HepG2 (cell line): ENCODE data around the gene STC2. TPM values are rescaled to one million over a fixed set of nuclear protein-coding genes. Genes with fewer than 3 reads are reported as not detected.

Experiments
- ATAC-seq: fragments of 200-7000 bp; cut with Tn5 transposase; 3 replicates; pipeline ENCODE4 v1.9.1; 2020; ENCODE audit warnings: mild to moderate bottlenecking, moderate library complexity
- BruUV-seq: library from RNA; stranded (reverse); fragments of 400-500 nt; replicated peaks from 2 replicates; lab custom pipeline; 2021; lab: Mats Ljungman, UMichigan
- CTCF ChIA-PET: fragments of 300-600 bp; formaldehyde crosslinking; extraction: SDS; loops from one replicate; lab custom pipeline; 2021; ENCODE audit warnings: low total read pairs, inconsistent platforms, low intra/inter-chr PET ratio; lab: Yijun Ruan, JAX
- POLR2A ChIA-PET: fragments of 350-600 bp; sonication (Branson Sonifier 250); formaldehyde crosslinking; loops from one replicate; lab custom pipeline; 2020; ENCODE audit warnings: antibody characterized with exemption, inconsistent platforms; lab: Yijun Ruan, JAX
- DNase-seq: peaks from one replicate; pipeline ENCODE4 v3.0.0-alpha.2; 2015; ENCODE audit warnings: low spot score
- FAIRE-seq: peaks from 3 replicates; lab custom pipeline; 2011; peaks lifted over from hg19 to GRCh38; lab: Jason Lieb, UNC
- H2AFZ ChIP-seq: one replicate; pipeline ENCODE4 v1.6.1; 2011; ENCODE audit warnings: low read length, inconsistent platforms
- H3K27ac ChIP-seq: fragments of 300-600 bp; 3 replicates; pipeline ENCODE4 v1.8.0; 2011; ENCODE audit warnings: mixed run types, mild to moderate bottlenecking, mixed read lengths, low read length, inconsistent platforms; ENCODE audit not compliant: insufficient read depth; ENCODE audit errors: extremely low read length
- H3K27me3 ChIP-seq, 2 experiments: fragments of 200-600 bp in 1 of 2; 2 replicates in 1 of 2; 3 replicates in 1 of 2; pipeline versions ENCODE4 v1.6.0 to v1.8.0; 2011; ENCODE audit warnings: low read length in 2 of 2, mild to moderate bottlenecking in 2 of 2, moderate library complexity in 2 of 2, inconsistent platforms in 1 of 2; ENCODE audit not compliant: insufficient read depth in 2 of 2, control insufficient read depth in 1 of 2
- H3K36me3 ChIP-seq, 2 experiments: fragments of 200-600 bp in 1 of 2; replicated peaks in 1 of 2; 2 replicates in 1 of 2; 3 replicates in 1 of 2; pipeline versions ENCODE4 v1.5.1 to v1.8.0; 2011; ENCODE audit warnings: low read length in 2 of 2, inconsistent platforms in 1 of 2; ENCODE audit not compliant: insufficient read depth in 2 of 2, control insufficient read depth in 1 of 2
- H3K4me1 ChIP-seq: 2 replicates; pipeline ENCODE4 v1.5.1; 2012; ENCODE audit warnings: low read length, inconsistent platforms; ENCODE audit not compliant: insufficient read depth
- H3K4me2 ChIP-seq: 2 replicates; pipeline ENCODE4 v1.6.0; 2011; ENCODE audit warnings: low read depth, low read length, inconsistent platforms
- H3K4me3 ChIP-seq, 3 experiments: fragments of 200-600 bp in 1 of 3; sonication (generic), shearing (Covaris generic) in 1 of 3; replicated peaks in 1 of 3; 2 replicates each; pipeline ENCODE4 v1.5.1; 2011 to 2016; ENCODE audit warnings: low read length in 3 of 3, inconsistent platforms in 2 of 3, low read depth in 2 of 3, mild to moderate bottlenecking in 2 of 3, control low read depth in 1 of 3, mixed read lengths in 1 of 3; ENCODE audit not compliant: insufficient read depth in 1 of 3
- H3K79me2 ChIP-seq: one replicate; pipeline ENCODE4 v1.6.1; 2011; ENCODE audit warnings: low read length, inconsistent platforms; ENCODE audit not compliant: insufficient read depth
- H3K9ac ChIP-seq: 2 replicates; pipeline ENCODE4 v1.6.0; 2011; ENCODE audit warnings: mild to moderate bottlenecking, low read depth, low read length, inconsistent platforms; ENCODE audit not compliant: insufficient read depth
- H3K9me3 ChIP-seq: 2 replicates; pipeline ENCODE4 v1.5.1; 2012; ENCODE audit warnings: mild to moderate bottlenecking, low read length
- H4K20me1 ChIP-seq: 2 replicates; pipeline ENCODE4 v1.6.0; 2011; ENCODE audit warnings: inconsistent platforms, mild to moderate bottlenecking, low read length, moderate library complexity; ENCODE audit not compliant: insufficient read depth
- ESRRA ChIP-seq: sonication (generic); formaldehyde crosslinking; IDR thresholded peaks from 2 replicates; pipeline ENCODE4 v1.5.1; 2020; ENCODE audit warnings: mild to moderate bottlenecking, low read depth, missing genetic modification reagents
- ETV6 ChIP-seq: sonication (generic); formaldehyde crosslinking; conservative IDR thresholded peaks from 2 replicates; pipeline ENCODE4 v1.4.0; 2020; ENCODE audit warnings: missing genetic modification reagents
- EZH2 ChIP-seq: conservative IDR thresholded peaks from 2 replicates; pipeline ENCODE4 v1.6.1; 2012; ENCODE audit warnings: mild to moderate bottlenecking, low read depth, low read length, moderate library complexity
- MTA3 ChIP-seq: sonication (generic); formaldehyde crosslinking; IDR thresholded peaks from 2 replicates; pipeline ENCODE4 v1.4.0; 2020; ENCODE audit warnings: missing genetic modification reagents
- MTF1 ChIP-seq: sonication (generic); formaldehyde crosslinking; IDR thresholded peaks from 2 replicates; pipeline ENCODE4 v1.5.0; 2020; ENCODE audit warnings: missing genetic modification reagents
- PITX1 ChIP-seq: sonication (generic); formaldehyde crosslinking; IDR thresholded peaks from 2 replicates; pipeline ENCODE4 v1.5.1; 2020; ENCODE audit warnings: mild to moderate bottlenecking, missing genetic modification reagents
- PLSCR1 ChIP-seq: sonication (generic); formaldehyde crosslinking; IDR thresholded peaks from 2 replicates; pipeline ENCODE4 v1.5.0; 2020; ENCODE audit warnings: missing genetic modification reagents, mild to moderate bottlenecking, borderline replicate concordance
- SMAD9 ChIP-seq: sonication (generic); formaldehyde crosslinking; IDR thresholded peaks from 2 replicates; pipeline ENCODE4 v1.5.1; 2020; ENCODE audit warnings: mild to moderate bottlenecking, missing genetic modification reagents
- SNAI1 ChIP-seq: sonication (generic); formaldehyde crosslinking; IDR thresholded peaks from 2 replicates; pipeline ENCODE4 v1.5.0; 2020; ENCODE audit warnings: mild to moderate bottlenecking, missing genetic modification reagents, borderline replicate concordance
- ZHX2 ChIP-seq, 2 experiments: sonication (generic) in 1 of 2; formaldehyde crosslinking in 1 of 2; IDR thresholded peaks; 2 replicates each; pipeline versions ENCODE4 v1.6.1 to v1.9.0; 2014 to 2022; ENCODE audit warnings: antibody characterized with exemption in 1 of 2, borderline replicate concordance in 1 of 2, inconsistent platforms in 1 of 2, low read depth in 1 of 2, missing genetic modification reagents in 1 of 2
- ZNF138 ChIP-seq: sonication (generic); formaldehyde crosslinking; IDR thresholded peaks from 2 replicates; pipeline ENCODE4 v1.5.0; 2020; ENCODE audit warnings: mild to moderate bottlenecking, low read depth, missing genetic modification reagents
- ZNF160 ChIP-seq: sonication (generic); formaldehyde crosslinking; IDR thresholded peaks from 2 replicates; pipeline ENCODE4 v1.8.0; 2022; ENCODE audit warnings: mild to moderate bottlenecking, inconsistent platforms, missing genetic modification reagents
- ZNF24 ChIP-seq: fragments of 450-650 bp; IDR thresholded peaks from 2 replicates; pipeline ENCODE4 v1.6.1; 2017; ENCODE audit warnings: antibody characterized with exemption, mild to moderate bottlenecking
- ZNF775 ChIP-seq: sonication (generic); formaldehyde crosslinking; IDR thresholded peaks from 2 replicates; pipeline ENCODE4 v1.4.0; 2020; ENCODE audit warnings: missing genetic modification reagents, mild to moderate bottlenecking, moderate library complexity, borderline replicate concordance
- ZSCAN20 ChIP-seq: sonication (generic); formaldehyde crosslinking; IDR thresholded peaks from 2 replicates; pipeline ENCODE4 v1.4.0; 2020; ENCODE audit warnings: missing genetic modification reagents, mild to moderate bottlenecking, borderline replicate concordance
- WGBS: methylation state at CpG from one replicate; pipeline ENCODE4 v1.1.6; 2017; ENCODE audit warnings: low lambda C conversion rate; 5-methylcytosine and 5-hydroxymethylcytosine counted together
- in situ Hi-C: cut with HindIII; loops from 2 replicates; pipeline ENCODE4 v1.10.0; 2017; ENCODE audit warnings: low pct_unique_long_range_greater_than_20kb; ENCODE audit not compliant: extremely low pct_ligation_motif_present
- intact Hi-C: fragments of 100-400 bp; cut with micrococcal nuclease; formaldehyde crosslinking; loops from one replicate; pipeline ENCODE4 v1.10.0; 2022; ENCODE audit not compliant: unreplicated experiment
- polyA plus RNA-seq, 8 experiments: library from polyadenylated mRNA; depleted of rRNA in 3 of 8; stranded (reverse) in 7 of 8; unstranded in 1 of 8; fragments of >200 nt; fragmentation: Illumina TruSeq in 4 of 8; extraction: Trizol in 4 of 8; gene quantifications; 2 replicates each; pipeline versions ENCODE4 v1.2.1 to v1.2.3, GENCODE V29; 2011 to 2016; ENCODE audit warnings: low read depth in 4 of 8, missing spikeins in 1 of 8, mixed read lengths in 1 of 8; ENCODE audit not compliant: insufficient read depth in 1 of 8
- total RNA-seq, 5 experiments: library from RNA; depleted of rRNA; stranded (reverse); fragments of >200 nt; fragmentation: Illumina TruSeq; extraction: Trizol; gene quantifications; 2 replicates each; pipeline ENCODE4 v1.2.3, GENCODE V29; 2016; ENCODE audit warnings: low read depth in 1 of 5

Gene STC2
- total and polyA plus RNA-seq, 2 of the 13 experiments (the other 11 are each of a cell fraction or from before 2014, with no cell fraction given), result 27.1 to 69.2 TPM

GRCh38 chr5:173279166-173279565, 49.0 kb downstream of the STC2 start (continued):
- TF ChIP-seq EZH2 (no peak), SMAD9 (no peak), MTA3 (CRISPR knock-in tag) (no peak)

GRCh38 chr5:173278641-173279040, 49.6 kb downstream of the STC2 start:
- intact Hi-C loops, result no loop called here
- POLR2A ChIA-PET, result no interaction called here
- in situ Hi-C loops, result loop anchor here (25.0 kb wide), 1 partner anchor 291 kb away; the partner anchor contains the start of gene ATP6V0E1

More at GRCh38 chr5:173278641-173279040, 49.6 kb downstream of the STC2 start:
- Histone ChIP-seq H3K36me3 (no peaks in the 10 kb centered on the region), H3K4me1 (peaks cover 9% of the 10 kb centered on the region), H3K4me3 (no peak overlapping the region), H3K9me3 (no peaks in the 10 kb centered on the region), H3K27me3 (peaks cover 0 to 20% of the 10 kb centered on the region in 2 experiments; a peak in 2 of 5 replicates), H4K20me1 (no peaks in the 10 kb centered on the region), H3K4me2 (no peak overlapping the region; the same call in 1 of the 2 replicates), H2AFZ (no peak overlapping the region), H3K79me2 (no peaks in the 10 kb centered on the region), H3K9ac (no peak overlapping the region), H3K27ac (no peak overlapping the region)
- TF ChIP-seq ZNF24, result no peak
- no peak for TF ChIP-seq MTF1 (CRISPR knock-in tag)
- no peak for TF ChIP-seq ZHX2 (IDR thresholded peaks at IDR 0.05; ENCODE audit: low read depth)
- TF ChIP-seq ZHX2 (CRISPR knock-in tag; IDR thresholded peaks at IDR 0.05; ENCODE audit: borderline replicate concordance), result no peak
- TF ChIP-seq ZNF138 (CRISPR knock-in tag), result no peak
- TF ChIP-seq ESRRA, result no peak
- no peak for TF ChIP-seq ETV6 (CRISPR knock-in tag)
- no peak for TF ChIP-seq SNAI1 (CRISPR knock-in tag)
- no peak for TF ChIP-seq PLSCR1
- TF ChIP-seq ZNF775 (CRISPR knock-in tag), result no peak
- no peak for TF ChIP-seq PITX1 (CRISPR knock-in tag)
- TF ChIP-seq ZSCAN20 (CRISPR knock-in tag), result no peak
- no peak for TF ChIP-seq ZNF160 (CRISPR knock-in tag)
- CTCF ChIA-PET, result no interaction called here
- ATAC-seq, result no peak
- 37% methylated on average over 5 of the region's 5 CpGs for WGBS
- no peak for DNase-seq
- BruUV-seq, result no TSS peak
- no peak for FAIRE-seq
